NCI-H1694 (cell line): ENCODE measurements around the gene CALHM2.

Experiments
- DNase-seq: peaks from one replicate; lab custom pipeline; 2025; lab: John Stamatoyannopoulos, UW

Gene CALHM2

DNA sequence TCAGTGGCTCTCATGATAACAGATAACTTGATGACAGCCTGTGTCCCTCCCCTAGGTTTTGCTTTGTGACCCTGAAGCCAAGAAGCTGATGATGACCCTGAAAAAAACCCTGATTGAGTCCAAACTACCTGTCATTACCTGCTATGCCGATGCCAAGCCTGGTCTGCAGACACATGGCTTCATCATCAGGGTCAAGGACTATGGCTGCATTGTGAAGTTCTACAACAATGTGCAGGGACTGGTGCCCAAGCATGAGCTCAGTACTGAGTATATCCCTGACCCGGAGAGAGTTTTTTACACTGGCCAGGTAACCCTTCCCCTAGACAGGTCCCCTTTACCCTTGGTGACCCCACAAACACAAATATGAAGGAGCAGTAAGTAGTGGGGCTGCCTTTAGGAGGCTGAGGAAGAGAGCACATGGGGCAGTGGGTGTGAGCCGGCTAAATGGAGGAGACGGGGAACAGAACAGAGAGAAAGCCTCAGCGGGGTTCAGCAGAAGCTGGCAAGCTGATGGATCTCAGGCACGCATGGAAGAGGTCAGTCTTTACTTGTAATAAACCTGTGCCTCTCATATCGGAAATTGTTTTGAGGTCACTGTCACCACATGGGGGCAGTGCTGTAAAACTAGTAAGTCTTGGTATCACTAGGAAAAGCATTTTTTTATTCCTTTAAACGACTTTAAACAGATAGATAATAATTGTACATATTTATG, 35.6 kb downstream of the CALHM2 start:
- peak; percentile 28 for DNase-seq

DNA sequence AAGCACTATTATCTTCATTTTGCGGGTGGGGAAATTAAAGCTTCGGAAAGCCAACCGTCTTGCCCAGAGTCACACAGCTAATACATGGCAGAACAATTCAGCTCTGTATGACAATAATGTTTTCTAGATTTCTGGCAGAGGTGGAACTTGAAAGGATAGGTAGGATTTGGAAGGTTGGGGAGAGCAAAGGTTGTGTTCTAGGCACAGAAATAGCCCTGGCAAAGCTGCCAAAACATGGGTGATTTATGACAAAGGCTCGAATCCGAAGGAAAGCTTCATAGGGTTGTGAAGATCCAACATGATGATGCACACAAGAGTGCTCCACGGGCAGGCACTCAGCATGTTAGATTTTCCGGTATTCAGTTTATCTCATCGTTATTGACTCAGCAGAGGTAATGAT, 36.6 kb downstream of the CALHM2 start:
- DNase-seq = no peak

DNA sequence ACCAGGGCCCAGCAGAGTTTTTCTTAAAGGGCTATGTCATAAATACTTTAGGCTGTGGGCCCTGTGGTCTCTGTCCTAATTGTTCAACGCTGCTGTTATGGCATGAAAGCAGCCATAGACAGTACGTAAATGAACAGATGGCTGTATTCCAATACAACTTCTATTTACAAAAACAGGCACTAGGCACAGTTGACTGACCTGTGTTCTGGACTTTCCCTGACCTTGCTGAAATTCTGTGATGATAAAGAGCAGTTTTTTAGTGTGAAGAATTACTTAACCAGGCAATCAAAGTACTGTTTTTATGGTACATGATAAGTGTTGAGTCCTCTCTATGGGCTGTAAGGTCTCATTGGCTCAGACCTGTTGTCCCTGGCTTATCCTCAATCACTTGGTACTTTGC, 38.6 kb downstream of the CALHM2 start:
- no peak for DNase-seq

GRCh38 chr10:103397191-103397825, 54.9 kb downstream of the CALHM2 start:
- DNase-seq = no peak

DNA sequence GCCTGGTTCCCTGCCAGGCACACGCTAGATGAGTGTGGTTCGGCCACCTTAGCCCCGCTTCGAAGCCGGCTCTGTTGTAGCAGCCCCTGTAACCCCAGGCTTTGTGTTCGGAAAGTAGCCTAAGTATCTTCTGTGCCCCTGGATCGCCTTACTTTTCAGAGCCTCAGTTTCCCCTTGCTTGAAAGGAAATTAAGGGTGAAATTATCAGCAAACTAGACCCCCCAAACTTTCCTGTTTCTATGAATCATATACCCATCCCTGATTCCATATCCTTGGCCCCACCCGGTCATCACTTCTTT, 55.4 kb downstream of the CALHM2 start:
- DNase-seq = no peak
